GM18498 (cell line): ENCODE data around the gene NDUFB10.
"Not testable (repeated sequence)": the region's sequence is repeated elsewhere in the genome, so short reads cannot be mapped to it uniquely, and the experiment has no call there.

Experiments
- ATAC-seq: cut with Tn5 transposase; IDR thresholded peaks from one replicate; pipeline ENCODE4 v1.9.1; 2021; ENCODE audit warnings: mild to moderate bottlenecking, moderate library complexity; ENCODE audit not compliant: unreplicated experiment

Gene NDUFB10

GRCh38 chr16:1923299-1924034, 35.9 kb upstream of the NDUFB10 start:
- no peak for ATAC-seq

GRCh38 chr16:1924095-1924494, 35.2 kb upstream of the NDUFB10 start:
- ATAC-seq, result no peak

- ATAC-seq, result no peak
Observed at GRCh38 chr16:1926271-1926670, 33.1 kb upstream of the NDUFB10 start.

GRCh38 chr16:1929105-1929504, 30.2 kb upstream of the NDUFB10 start:
- ATAC-seq, result peak; percentile 31

DNA sequence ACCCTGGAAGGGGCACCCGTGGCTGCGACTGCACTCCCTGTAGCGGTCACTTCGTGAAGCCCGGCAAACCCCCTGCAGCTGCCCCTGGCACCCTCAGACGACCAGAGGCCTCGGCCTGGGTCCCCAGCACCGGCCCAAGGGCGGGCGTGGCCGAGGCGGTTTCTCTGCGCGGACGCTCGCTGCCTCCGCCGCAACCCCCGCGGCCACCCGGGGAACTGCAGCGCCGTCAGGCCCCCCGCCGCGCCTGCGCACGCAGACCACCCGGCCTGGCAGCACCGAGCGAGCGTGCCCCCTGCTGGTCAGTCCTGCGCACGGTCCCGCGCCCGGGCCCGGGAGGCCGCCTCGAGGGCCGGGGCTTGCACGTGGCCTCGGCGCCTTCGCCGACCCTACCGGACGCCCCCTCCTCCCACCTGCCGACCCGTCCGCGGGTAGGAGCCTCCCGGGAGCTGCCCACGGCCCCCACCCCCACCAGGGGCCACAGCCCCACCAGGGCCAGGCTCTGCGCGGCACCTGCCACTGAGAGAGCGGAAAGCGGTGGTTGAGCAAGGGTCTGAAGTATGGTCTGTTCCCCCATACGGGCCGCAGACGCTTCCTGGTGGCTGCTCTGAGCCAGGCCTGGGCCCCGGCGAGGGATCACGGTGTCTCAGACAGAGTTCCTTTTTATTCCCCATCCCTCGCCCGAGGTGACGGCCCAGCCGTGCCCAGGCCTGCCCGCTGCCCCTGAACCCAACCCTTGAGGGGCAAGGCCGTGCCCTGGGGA, 29.6 kb upstream of the NDUFB10 start:
- ATAC-seq, result peak; percentile 89

DNA sequence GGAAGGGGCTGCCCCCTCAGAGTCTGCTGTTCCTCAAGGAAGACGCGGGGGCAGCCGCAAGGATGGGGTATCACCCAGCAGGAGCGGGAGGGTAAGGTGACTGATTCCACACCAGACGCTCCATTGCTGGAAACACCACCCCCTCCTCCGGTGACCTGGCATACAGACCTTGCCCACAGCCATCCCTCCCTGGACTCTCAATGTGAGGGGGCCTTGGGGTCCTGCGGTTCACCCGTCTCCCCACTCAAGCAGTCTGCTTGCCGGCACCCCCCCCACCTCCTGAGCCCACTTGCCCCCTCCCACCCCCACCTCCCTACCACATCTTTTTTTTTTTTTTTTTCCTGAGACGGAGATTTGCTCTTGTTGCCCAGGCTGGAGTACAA, 29.0 kb upstream of the NDUFB10 start:
- ATAC-seq, result no peak

GRCh38 chr16:1932050-1933028, 27.0 kb upstream of the NDUFB10 start:
- ATAC-seq, result no peak

DNA sequence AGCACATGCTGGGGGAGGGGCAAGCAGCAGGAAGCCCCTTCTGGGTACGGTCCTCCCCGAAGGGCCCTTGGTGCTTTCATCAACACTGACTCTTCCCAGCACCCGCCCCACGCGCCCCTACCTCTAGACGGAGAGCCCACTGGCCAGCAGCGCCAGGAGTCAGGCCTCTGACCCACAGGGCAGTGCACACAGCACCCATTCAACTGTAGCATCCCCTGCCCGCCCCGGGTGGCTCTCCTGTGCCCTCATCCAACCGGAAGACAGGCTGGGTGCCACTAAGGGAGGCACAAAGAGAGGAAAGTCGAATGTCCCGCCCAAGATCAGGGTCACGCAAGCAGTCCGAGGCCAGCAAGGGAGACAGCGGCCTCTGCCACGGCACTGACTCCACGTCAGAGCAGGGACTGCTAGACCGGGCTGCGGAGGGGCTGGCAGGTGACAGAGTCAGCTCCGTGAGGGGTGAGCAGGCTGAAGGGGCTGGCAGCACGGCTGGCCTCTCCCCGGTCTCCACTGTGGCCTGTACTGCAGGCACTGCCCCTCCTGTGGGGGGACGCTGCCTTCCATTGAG, 26.2 kb upstream of the NDUFB10 start:
- ATAC-seq, result no peak

DNA sequence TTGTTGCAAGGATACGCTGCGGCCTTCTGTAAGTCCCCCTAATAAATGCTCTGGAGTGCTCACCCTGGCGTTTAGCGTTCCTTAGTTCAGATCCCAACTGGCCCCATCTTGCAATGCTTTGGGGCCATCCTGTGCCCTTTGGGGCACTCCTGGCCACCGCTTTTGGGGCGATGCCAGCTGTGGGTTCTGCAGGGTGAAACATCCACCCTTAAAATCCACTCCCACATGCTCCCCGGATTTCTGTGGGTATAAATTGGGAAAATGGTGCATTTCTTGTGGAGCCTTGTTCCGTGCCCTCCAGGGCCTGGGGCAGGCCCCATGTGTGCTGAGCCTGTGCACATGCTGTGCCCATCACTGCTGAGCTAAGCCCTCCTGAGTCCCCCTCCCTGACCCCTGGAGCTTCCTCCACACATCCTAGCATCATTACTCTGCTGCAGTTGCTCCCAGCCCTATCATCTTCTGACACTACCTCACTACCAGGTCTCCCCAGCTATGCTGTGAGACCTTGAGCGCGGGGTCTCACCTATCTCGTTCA, 22.3 kb upstream of the NDUFB10 start:
- no peak for ATAC-seq

DNA sequence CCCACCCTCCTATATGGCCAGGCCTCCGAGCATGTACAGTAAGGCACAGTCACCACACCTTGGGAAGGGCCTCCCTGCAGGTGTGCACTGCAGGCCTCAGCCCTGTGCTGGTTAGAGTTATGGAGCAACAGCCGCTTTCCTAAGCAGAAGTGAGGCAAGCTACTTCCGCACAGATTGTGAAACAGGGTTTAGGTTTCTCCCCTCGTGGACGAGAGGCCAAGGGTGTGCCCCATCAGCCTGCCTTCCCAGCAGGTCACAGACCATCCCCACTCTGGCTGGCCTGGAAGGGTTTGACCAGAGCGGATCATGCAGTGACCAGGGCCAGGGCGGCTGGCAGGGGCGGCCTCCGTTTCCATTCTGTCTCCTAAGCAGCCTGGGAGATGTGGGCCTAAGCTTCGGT, 21.0 kb upstream of the NDUFB10 start:
- ATAC-seq, result no peak

GRCh38 chr16:1938910-1939309, 20.4 kb upstream of the NDUFB10 start:
- ATAC-seq, result no peak

DNA sequence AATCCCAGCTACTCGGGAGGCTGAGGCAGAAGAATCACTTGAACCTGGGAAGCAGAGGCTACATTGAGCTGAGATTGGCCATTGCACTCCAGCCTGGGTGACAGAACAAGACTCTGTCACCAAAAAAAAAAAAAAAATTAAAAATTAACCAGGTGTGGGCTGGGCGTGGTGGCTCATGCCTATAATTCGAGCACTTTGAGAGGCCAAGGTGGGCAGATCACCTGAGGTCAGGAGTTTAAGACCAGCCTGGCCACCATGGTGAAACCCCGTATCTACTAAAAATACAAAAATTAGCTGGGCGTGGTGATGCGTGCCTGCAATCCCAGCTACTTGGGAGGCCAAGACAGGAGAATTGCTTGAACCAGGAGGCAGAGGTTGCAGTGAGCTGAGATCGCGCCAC, 19.5 kb upstream of the NDUFB10 start:
- ATAC-seq, result not testable (repeated sequence)

GRCh38 chr16:1940273-1941161, 18.8 kb upstream of the NDUFB10 start:
- ATAC-seq, result no peak

GRCh38 chr16:1941162-1942046, 17.9 kb upstream of the NDUFB10 start:
- ATAC-seq, result no peak

- no peak for ATAC-seq
Observed at GRCh38 chr16:1942047-1942809, 17.1 kb upstream of the NDUFB10 start.

GRCh38 chr16:1942810-1943726, 16.3 kb upstream of the NDUFB10 start, which contains the start of gene MSRB1:
MSRB1 (minus strand) TSS chr16:1943199; CDS start chr16:1943156, 43 bp downstream.
- ATAC-seq, result peak; percentile 94
